K562 (cell line): ENCODE data around the gene TRIM69.

Source experiments
- CREM ChIP-seq: IDR thresholded peaks from 2 replicates; pipeline ENCODE4 v1.6.1; 2014; ENCODE audit warnings: antibody characterized with exemption, low read depth
- MAFK ChIP-seq: IDR thresholded peaks from 2 replicates; pipeline ENCODE4 v1.6.1; 2011; ENCODE audit warnings: low read length, improper control_type of control experiment
- NR2C2 ChIP-seq, 2 experiments: fragments of 200-800 bp in 1 of 2; sonication (Bioruptor generic) in 1 of 2; sonication (generic) in 1 of 2; formaldehyde crosslinking in 1 of 2; IDR thresholded peaks; 2 replicates each; pipeline versions ENCODE4 v1.6.1 to v1.8.0; 2016 to 2022; ENCODE audit warnings: mild to moderate bottlenecking in 1 of 2, missing compliant biosample characterization in 1 of 2, missing genetic modification characterization in 1 of 2, missing genetic modification reagents in 1 of 2
- ZFP91 ChIP-seq: sonication (generic); formaldehyde crosslinking; IDR thresholded peaks from 2 replicates; pipeline ENCODE4 v1.8.0; 2022; ENCODE audit warnings: mild to moderate bottlenecking, missing genetic modification reagents
- ZNF384 ChIP-seq: IDR thresholded peaks from 2 replicates; pipeline ENCODE4 v1.6.1; 2012; ENCODE audit warnings: low read depth, low read length, improper control_type of control experiment

- TF ChIP-seq MAFK (no peak), ZFP91 (CRISPR knock-in tag) (no peak), CREM (no peak), ZNF384 (no peak), NR2C2 (CRISPR knock-in tag; IDR thresholded peaks at IDR 0.05) (no peak), NR2C2 (tag; IDR thresholded peaks at IDR 0.05) (no peak)
Measured at GRCh38 chr15:44804298-44805046, 68.1 kb downstream of the TRIM69 start.
